Adrenal gland (tissue), 5 donors: ENCODE data around the gene IRF9.

Source experiments
- POLR2A ChIP-seq, 2 donors: fragments of 450-650 bp; IDR thresholded peaks; one replicate each; pipeline ENCODE4 v1.6.1; 2017; ENCODE audit warnings: antibody characterized with exemption in 2 of 2, mild to moderate bottlenecking in 2 of 2, moderate library complexity in 1 of 2
- TF ChIP-seq, protein P1 (sequence below), 6 experiments: fragments of 450-650 bp in 4 of 6; fragments of 200-600 bp in 2 of 6; sonication (generic) in 1 of 6; IDR thresholded peaks; 1 replicate in 5 of 6; 2 replicates in 1 of 6; pipeline versions ENCODE4 v1.5.1 to v1.8.0; 2016 to 2021; ENCODE audit warnings: antibody characterized with exemption in 6 of 6, mild to moderate bottlenecking in 2 of 6, moderate library complexity in 1 of 6
- donor health status: DM: no; HTN: no; CAD: no.

DNA sequence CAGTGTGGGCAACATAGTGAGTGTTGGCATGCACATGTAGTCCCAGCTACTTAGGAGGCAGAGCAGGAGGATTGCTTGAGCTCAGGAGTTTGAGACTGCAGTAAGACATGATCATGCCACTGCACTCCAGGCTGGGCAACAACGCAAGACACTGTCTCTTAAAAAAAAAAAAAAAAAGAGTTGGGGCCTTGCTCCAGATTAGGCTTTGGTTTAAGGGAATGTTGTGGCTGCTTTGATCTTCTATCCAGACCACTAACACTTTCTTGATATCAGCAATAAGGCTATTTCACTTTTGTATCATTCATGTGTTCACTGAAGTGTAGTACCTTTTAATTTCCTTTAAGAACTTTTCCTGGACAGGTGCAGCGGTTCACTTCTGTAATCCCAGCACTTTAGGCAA lies 33.4 kb upstream of the IRF9 start:
- TF ChIP-seq, protein P1, sequence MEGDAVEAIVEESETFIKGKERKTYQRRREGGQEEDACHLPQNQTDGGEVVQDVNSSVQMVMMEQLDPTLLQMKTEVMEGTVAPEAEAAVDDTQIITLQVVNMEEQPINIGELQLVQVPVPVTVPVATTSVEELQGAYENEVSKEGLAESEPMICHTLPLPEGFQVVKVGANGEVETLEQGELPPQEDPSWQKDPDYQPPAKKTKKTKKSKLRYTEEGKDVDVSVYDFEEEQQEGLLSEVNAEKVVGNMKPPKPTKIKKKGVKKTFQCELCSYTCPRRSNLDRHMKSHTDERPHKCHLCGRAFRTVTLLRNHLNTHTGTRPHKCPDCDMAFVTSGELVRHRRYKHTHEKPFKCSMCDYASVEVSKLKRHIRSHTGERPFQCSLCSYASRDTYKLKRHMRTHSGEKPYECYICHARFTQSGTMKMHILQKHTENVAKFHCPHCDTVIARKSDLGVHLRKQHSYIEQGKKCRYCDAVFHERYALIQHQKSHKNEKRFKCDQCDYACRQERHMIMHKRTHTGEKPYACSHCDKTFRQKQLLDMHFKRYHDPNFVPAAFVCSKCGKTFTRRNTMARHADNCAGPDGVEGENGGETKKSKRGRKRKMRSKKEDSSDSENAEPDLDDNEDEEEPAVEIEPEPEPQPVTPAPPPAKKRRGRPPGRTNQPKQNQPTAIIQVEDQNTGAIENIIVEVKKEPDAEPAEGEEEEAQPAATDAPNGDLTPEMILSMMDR (IDR thresholded peaks at IDR 0.05): no peak
- TF ChIP-seq POLR2A (IDR thresholded peaks at IDR 0.05): no peak
